Activated naive CD4-positive, alpha-beta T cell treated with anti-CD3 and anti-CD28 coated beads for 36 hours (primary cell): ENCODE results near the gene HAS3. TPM values are rescaled to one million over a fixed set of nuclear protein-coding genes. Genes with fewer than 3 reads are reported as not detected.
"Not testable (repeated sequence)": the region's sequence is repeated elsewhere in the genome, so short reads cannot be mapped to it uniquely, and the experiment has no call there.

Experiments used
- CTCF ChIA-PET: fragments of 350-600 bp; sonication (Branson Sonifier 250); formaldehyde crosslinking; loops from one replicate; lab custom pipeline; 2021; ENCODE audit warnings: antibody characterized with exemption; lab: Charles Lee
- DNase-seq: peaks from one replicate; pipeline ENCODE4 v3.0.0-alpha.2; 2020
- H3K27ac Mint-ChIP-seq: one replicate; pipeline ENCODE4 v1.8.0; 2021; ENCODE audit warnings: mild to moderate bottlenecking, mixed read lengths
- H3K27me3 Mint-ChIP-seq: one replicate; pipeline ENCODE4 v1.8.0; 2021; ENCODE audit warnings: low read depth, mixed read lengths
- H3K36me3 Mint-ChIP-seq: one replicate; pipeline ENCODE4 v1.8.0; 2021; ENCODE audit warnings: low read depth, mixed read lengths
- H3K4me1 Mint-ChIP-seq: one replicate; pipeline ENCODE4 v1.8.0; 2021; ENCODE audit warnings: low read depth, mixed read lengths
- H3K4me3 Mint-ChIP-seq: one replicate; pipeline ENCODE4 v1.8.0; 2021; ENCODE audit warnings: mild to moderate bottlenecking, moderate library complexity, mixed read lengths
- H3K9me3 Mint-ChIP-seq: one replicate; pipeline ENCODE4 v1.8.0; 2021; ENCODE audit warnings: mixed read lengths
- intact Hi-C: fragments of 100-400 bp; cut with micrococcal nuclease; formaldehyde crosslinking; loops from one replicate; pipeline ENCODE4 v1.15.1; 2023
- total RNA-seq, 2 experiments: library from RNA; stranded (reverse); gene quantifications; one replicate each; pipeline ENCODE4 v1.2.3, GENCODE V29; 2021

HAS3 gene
- total RNA-seq, 2 experiments from 2014 or later = 0.20 to 0.31 TPM

GRCh38 chr16:69133373-69133954 is 28.0 kb downstream of the HAS3 start:
- CTCF ChIA-PET = interaction anchor here (0.7 to 1.8 kb wide), 6 partner anchors 10 to 152 kb away, joined by 3 to 22 read pairs (median 3); no protein-coding TSS in a partner anchor
- peak overlapping the region; percentile 96 for H3K4me3 Mint-ChIP-seq
- no peaks in the 10 kb centered on the region for H3K9me3 Mint-ChIP-seq
- H3K36me3 Mint-ChIP-seq = peaks cover 31% of the 10 kb centered on the region
- H3K4me1 Mint-ChIP-seq = peaks cover 55% of the 10 kb centered on the region
- H3K27ac Mint-ChIP-seq = peak overlapping the region; percentile 90
- intact Hi-C loops = loop anchor here (2.0 kb wide), 2 partner anchors 53 to 287 kb away; partner anchors contain the start of gene SNTB2
- H3K27me3 Mint-ChIP-seq = no peaks in the 10 kb centered on the region
- DNase-seq = no peak

DNA sequence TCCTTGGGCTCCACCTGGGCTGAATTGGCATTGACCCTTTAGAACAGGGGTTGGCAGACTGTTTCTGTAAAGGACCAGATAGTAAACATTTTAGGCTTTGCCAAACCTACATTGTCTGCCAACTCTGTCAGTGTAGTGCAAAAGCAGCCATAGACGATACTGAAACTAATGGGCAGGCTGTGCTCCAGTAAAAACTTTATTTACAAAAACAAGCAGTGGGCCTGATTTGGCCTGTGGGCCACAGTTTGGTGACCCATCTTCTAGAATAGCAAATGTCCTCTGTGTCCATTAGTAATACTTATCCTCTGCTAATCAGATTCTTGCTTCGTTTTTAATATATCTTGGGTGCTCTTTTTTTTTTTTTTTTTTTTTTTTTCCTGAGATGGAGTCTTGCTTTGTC is 33.2 kb downstream of the HAS3 start:
- Mint-ChIP-seq H3K4me3 (no peak overlapping the region), H3K27ac (no peak overlapping the region), H3K36me3 (peaks cover 45% of the 10 kb centered on the region), H3K9me3 (no peaks in the 10 kb centered on the region), H3K4me1 (peaks cover 31% of the 10 kb centered on the region), H3K27me3 (no peaks in the 10 kb centered on the region)
- no peak for DNase-seq
- intact Hi-C loops = no loop called here
- CTCF ChIA-PET = no interaction called here

DNA sequence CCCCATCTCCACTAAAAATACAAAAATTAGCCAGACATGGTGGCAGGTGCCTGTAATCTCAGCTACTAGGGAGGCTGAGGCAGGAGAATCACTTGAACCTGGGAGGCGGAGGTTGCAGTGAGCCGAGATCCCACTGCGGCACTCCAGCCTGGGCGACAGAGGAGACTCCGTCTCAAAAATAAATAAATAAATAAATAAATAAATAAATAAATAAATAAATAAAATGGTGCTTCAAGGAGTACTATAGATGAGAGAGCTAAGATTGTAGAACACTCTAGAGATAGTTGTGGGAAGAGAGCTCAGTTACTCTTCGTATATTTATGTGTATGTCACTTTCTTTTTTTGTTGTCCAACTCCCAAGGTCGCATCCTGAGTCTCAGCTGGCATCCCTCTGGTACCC is 34.0 kb downstream of the HAS3 start:
- H3K27me3 Mint-ChIP-seq, DNase-seq, CTCF ChIA-PET, intact Hi-C loops, H3K4me3 Mint-ChIP-seq, H3K27ac Mint-ChIP-seq, H3K9me3 Mint-ChIP-seq: not testable (repeated sequence)
- Mint-ChIP-seq H3K4me1 (peaks cover 22% of the 10 kb centered on the region), H3K36me3 (peaks cover 44% of the 10 kb centered on the region)

DNA sequence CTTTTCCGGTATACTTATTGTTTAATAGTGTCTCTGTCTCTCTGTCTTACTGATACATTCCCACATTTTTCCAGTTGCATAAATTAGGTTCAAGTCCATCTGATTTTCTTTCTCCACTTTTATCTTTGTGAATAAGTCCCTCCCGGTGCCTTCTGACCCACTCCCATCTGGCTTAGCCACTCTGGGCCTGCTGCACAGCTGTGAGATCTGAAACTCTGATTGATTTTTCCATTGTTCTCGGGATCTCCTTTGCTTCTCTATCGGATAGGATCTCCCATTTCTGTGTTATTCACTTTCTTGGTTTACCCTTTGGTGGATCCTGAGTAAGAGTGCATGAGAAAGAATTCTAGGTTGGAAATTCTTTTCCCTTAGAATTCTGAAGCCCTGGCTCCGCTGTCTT is 35.6 kb downstream of the HAS3 start:
- Mint-ChIP-seq H3K4me1 (peaks cover 15% of the 10 kb centered on the region), H3K4me3 (no peak overlapping the region), H3K27me3 (no peaks in the 10 kb centered on the region), H3K36me3 (peaks cover 50% of the 10 kb centered on the region), H3K9me3 (no peaks in the 10 kb centered on the region), H3K27ac (no peak overlapping the region)
- no peak for DNase-seq
- intact Hi-C loops = no loop called here
- CTCF ChIA-PET = interaction anchor here (1.0 to 1.2 kb wide), 2 partner anchors 9 to 550 kb away, joined by 3 to 4 read pairs; no protein-coding TSS in a partner anchor

DNA sequence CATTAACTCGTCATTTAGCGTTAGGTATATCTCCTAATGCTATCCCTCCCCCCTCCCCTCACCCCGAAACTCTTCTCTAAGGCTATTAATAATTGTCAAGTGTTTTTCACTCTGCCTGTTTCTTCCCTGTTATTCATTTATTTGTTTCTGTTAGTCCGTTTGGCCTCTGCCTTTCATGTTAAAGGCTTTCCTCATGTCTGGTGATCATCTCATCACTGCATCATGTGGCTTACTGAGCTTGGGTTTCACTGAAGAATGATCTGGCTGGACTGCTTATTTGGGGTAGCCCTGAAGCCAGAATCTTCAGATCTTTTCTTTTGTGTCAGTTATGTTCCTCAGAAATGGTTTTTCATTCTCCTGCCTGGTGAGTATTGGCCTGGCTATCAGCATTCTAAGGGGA is 36.5 kb downstream of the HAS3 start:
- Mint-ChIP-seq H3K27ac (no peak overlapping the region), H3K27me3 (no peaks in the 10 kb centered on the region), H3K9me3 (no peaks in the 10 kb centered on the region), H3K36me3 (peaks cover 50% of the 10 kb centered on the region), H3K4me3 (no peak overlapping the region), H3K4me1 (peaks cover 6% of the 10 kb centered on the region)
- CTCF ChIA-PET = no interaction called here
- no peak for DNase-seq
- intact Hi-C loops = no loop called here

GRCh38 chr16:69143116-69143515 is 37.7 kb downstream of the HAS3 start:
- CTCF ChIA-PET = interaction anchor here (0.5 kb wide), 1 partner anchor 178 kb away, joined by 3 read pairs; no protein-coding TSS in a partner anchor
- Mint-ChIP-seq H3K27me3 (no peaks in the 10 kb centered on the region), H3K4me3 (no peak overlapping the region), H3K4me1 (no peaks in the 10 kb centered on the region), H3K9me3 (no peaks in the 10 kb centered on the region), H3K36me3 (peaks cover 47% of the 10 kb centered on the region), H3K27ac (no peak overlapping the region)
- DNase-seq = no peak
- intact Hi-C loops = no loop called here

DNA sequence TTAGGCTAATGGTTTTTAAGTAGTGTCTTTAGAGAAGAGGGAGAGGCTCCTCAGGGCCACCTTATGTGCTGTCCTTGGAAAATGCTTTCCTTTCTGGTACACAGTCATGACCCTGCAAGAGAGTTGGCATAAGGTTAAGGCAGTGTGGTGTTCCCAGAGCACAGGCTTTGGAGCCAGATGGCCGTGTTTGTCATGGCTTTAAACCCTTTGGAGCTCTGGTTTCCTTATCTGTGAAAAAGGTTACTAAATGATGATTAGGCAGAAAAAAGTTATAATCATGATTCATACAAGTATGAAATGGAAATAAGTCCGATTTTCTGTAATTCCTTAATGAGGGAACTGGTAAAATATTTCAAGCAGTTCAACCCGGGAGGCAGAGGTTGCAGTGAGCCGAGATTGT is 40.2 kb downstream of the HAS3 start:
- Mint-ChIP-seq H3K9me3 (no peaks in the 10 kb centered on the region), H3K4me3 (no peak overlapping the region), H3K27ac (no peak overlapping the region), H3K4me1 (no peaks in the 10 kb centered on the region), H3K27me3 (no peaks in the 10 kb centered on the region), H3K36me3 (peaks cover 40% of the 10 kb centered on the region)
- DNase-seq = no peak
- intact Hi-C loops = no loop called here
- CTCF ChIA-PET = interaction anchor here (1.0 to 1.6 kb wide), 2 partner anchors 22 to 142 kb away, joined by 3 to 4 read pairs; no protein-coding TSS in a partner anchor

- intact Hi-C loops = loop anchor here (1.0 kb wide), 2 partner anchors 114 to 138 kb away; no protein-coding TSS in a partner anchor
- not testable (repeated sequence) for H3K27ac Mint-ChIP-seq, H3K27me3 Mint-ChIP-seq, H3K9me3 Mint-ChIP-seq, H3K4me3 Mint-ChIP-seq, H3K4me1 Mint-ChIP-seq, DNase-seq
- H3K36me3 Mint-ChIP-seq = peaks cover 42% of the 10 kb centered on the region
- CTCF ChIA-PET = interaction anchor here (0.8 to 6.0 kb wide), 12 partner anchors 8 to 307 kb away, joined by 3 to 91 read pairs (median 4); no protein-coding TSS in a partner anchor
Measured at GRCh38 chr16:69149621-69150020, 44.2 kb downstream of the HAS3 start.

DNA sequence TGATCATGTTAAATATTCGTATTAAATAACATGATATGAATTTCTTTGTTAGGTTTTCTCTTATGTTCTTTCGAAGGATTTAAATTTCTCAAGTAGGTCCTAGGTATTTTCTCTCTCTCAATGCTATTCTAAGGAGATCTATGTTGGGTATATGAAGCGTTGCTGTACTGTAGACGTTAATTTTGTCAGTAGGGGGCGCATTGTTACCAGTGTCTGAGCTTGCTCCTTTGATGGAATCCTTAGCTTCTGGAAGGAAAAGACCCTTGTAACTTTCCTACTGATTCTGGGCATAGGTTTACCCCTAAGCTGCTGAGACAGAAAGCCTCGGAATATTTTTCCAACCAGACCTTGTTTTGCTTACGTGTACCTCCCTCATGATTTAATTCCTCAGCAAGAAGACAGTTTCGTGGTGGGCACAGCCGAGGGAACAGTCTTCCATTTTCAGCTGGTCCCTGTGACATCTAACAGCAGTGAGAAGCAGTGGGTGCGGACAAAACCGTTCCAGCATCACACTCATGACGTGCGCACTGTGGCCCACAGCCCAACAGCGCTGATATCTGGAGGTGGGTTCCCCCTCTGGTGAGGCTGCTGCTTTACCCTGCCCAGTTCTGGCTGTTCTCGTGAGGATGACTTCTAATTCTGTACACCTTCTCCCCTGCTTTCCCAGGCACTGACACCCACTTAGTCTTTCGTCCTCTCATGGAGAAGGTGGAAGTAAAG is 44.9 kb downstream of the HAS3 start:
- H3K4me3 Mint-ChIP-seq = no peak overlapping the region
- DNase-seq = peak; percentile 66
- intact Hi-C loops = loop anchor here (1.0 kb wide), 2 partner anchors 113 to 137 kb away; no protein-coding TSS in a partner anchor
- H3K27me3 Mint-ChIP-seq = no peaks in the 10 kb centered on the region
- CTCF ChIA-PET = interaction anchor here (0.6 to 6.0 kb wide), 19 partner anchors 9 to 600 kb away, joined by 3 to 91 read pairs (median 3); no protein-coding TSS in a partner anchor
- H3K9me3 Mint-ChIP-seq = no peaks in the 10 kb centered on the region
- H3K27ac Mint-ChIP-seq = no peak overlapping the region
- no peaks in the 10 kb centered on the region for H3K4me1 Mint-ChIP-seq
- H3K36me3 Mint-ChIP-seq = peaks cover 46% of the 10 kb centered on the region

- H3K9me3 Mint-ChIP-seq = no peaks in the 10 kb centered on the region
- peaks cover 18% of the 10 kb centered on the region for H3K4me1 Mint-ChIP-seq
- H3K36me3 Mint-ChIP-seq = peaks cover 55% of the 10 kb centered on the region
- CTCF ChIA-PET = interaction anchor here (0.5 to 1.6 kb wide), 4 partner anchors 10 to 131 kb away, joined by 3 to 6 read pairs (median 4); no protein-coding TSS in a partner anchor
- no peak overlapping the region for H3K4me3 Mint-ChIP-seq
- peak overlapping the region; percentile 64 for H3K27ac Mint-ChIP-seq
- no peak for DNase-seq
- no peaks in the 10 kb centered on the region for H3K27me3 Mint-ChIP-seq
- intact Hi-C loops = no loop called here
Measured at GRCh38 chr16:69157196-69157595, 51.7 kb downstream of the HAS3 start.

DNA sequence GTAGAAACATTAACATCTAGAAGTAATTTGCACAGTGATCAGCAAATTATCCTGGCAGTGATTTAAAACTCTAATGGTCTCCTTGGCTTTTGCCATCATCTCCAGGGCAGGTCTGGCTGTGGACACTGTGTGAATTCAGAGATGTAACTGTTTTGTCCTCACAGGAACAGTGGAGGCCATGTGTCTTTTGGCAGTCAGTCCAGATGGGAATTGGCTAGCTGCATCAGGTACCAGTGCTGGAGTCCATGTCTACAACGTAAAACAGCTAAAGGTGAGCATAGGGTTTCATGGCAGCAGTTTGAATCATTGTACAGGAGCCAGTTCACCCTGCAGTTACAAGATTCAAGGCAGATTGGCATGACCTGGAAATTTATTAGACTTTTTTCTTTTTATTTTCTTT is 54.7 kb downstream of the HAS3 start:
- no peaks in the 10 kb centered on the region for H3K27me3 Mint-ChIP-seq
- CTCF ChIA-PET = no interaction called here
- intact Hi-C loops = loop anchor here (10.0 kb wide), 1 partner anchor 225 kb away; the partner anchor contains the start of gene TERF2
- no peak for DNase-seq
- no peak overlapping the region for H3K4me3 Mint-ChIP-seq
- no peaks in the 10 kb centered on the region for H3K9me3 Mint-ChIP-seq
- H3K27ac Mint-ChIP-seq = no peak overlapping the region
- peaks cover 31% of the 10 kb centered on the region for H3K4me1 Mint-ChIP-seq
- H3K36me3 Mint-ChIP-seq = peaks cover 51% of the 10 kb centered on the region

- peaks cover 46% of the 10 kb centered on the region for H3K4me1 Mint-ChIP-seq
- peak overlapping the region; percentile 75 for H3K27ac Mint-ChIP-seq
- no peak overlapping the region for H3K4me3 Mint-ChIP-seq
- no peaks in the 10 kb centered on the region for H3K27me3 Mint-ChIP-seq
- H3K9me3 Mint-ChIP-seq = no peaks in the 10 kb centered on the region
- H3K36me3 Mint-ChIP-seq = peaks cover 59% of the 10 kb centered on the region
- intact Hi-C loops = loop anchor here (10.0 kb wide), 1 partner anchor 219 kb away; the partner anchor contains the start of gene TERF2
- no peak for DNase-seq
- CTCF ChIA-PET = interaction anchor here (0.6 to 3.8 kb wide), 9 partner anchors 11 to 765 kb away, joined by 3 to 36 read pairs (median 4); partner anchors contain the start of gene SNTB2
Measured at GRCh38 chr16:69165584-69165983, 60.1 kb downstream of the HAS3 start.
